HL-60/S4 treated with retinoic acid at 250 ng/mL for 4 days and 3 days (cell line): ENCODE measurements around the gene SOCS2.
"Not testable (repeated sequence)": the region's sequence is repeated elsewhere in the genome, so short reads cannot be mapped to it uniquely, and the experiment has no call there.

ENCODE experiments used
- in situ Hi-C: fragments of 300-500 bp; cut with MboI; formaldehyde crosslinking; loops from 2 replicates; pipeline ENCODE4 v1.7.0; 2022; ENCODE audit warnings: low sequenced_read_pairs

The SOCS2 gene

GRCh38 chr12:93625295-93625645 lies 52.8 kb downstream of the SOCS2 start:
- in situ Hi-C loops, result not testable (repeated sequence)

GRCh38 chr12:93626160-93626559 lies 53.7 kb downstream of the SOCS2 start:
- in situ Hi-C loops, result no loop called here
